ENCODE measurements around the gene TM9SF3.

TM9SF3 gene

GRCh38 chr10:96517284-96517683, 69.5 kb downstream of the TM9SF3 start:
- H3K36me3 ChIP-seq (ENCODE audit: insufficient read depth, low read length), result peaks cover 40% of the 10 kb centered on the region
- peaks cover 27% of the 10 kb centered on the region for H3K4me1 ChIP-seq (ENCODE audit: control insufficient read depth, insufficient read depth, low read length)
- peaks cover 7% of the 10 kb centered on the region for H3K27me3 ChIP-seq (ENCODE audit: control insufficient read depth, insufficient read depth, low read length)
- H3K9ac ChIP-seq (ENCODE audit: low read depth, low read length), result no peak overlapping the region
- H3K9me3 ChIP-seq (replicated peaks; ENCODE audit: low read length), result no peaks in the 10 kb centered on the region
- no peak overlapping the region for H3K4me2 ChIP-seq (ENCODE audit: low read length)
- H3K4me3 ChIP-seq (ENCODE audit: low read length), result no peak overlapping the region

- Histone ChIP-seq H3K9ac (ENCODE audit: low read depth, low read length) (no peak overlapping the region), H3K4me2 (ENCODE audit: low read length) (no peak overlapping the region), H3K27me3 (ENCODE audit: control insufficient read depth, insufficient read depth, low read length) (peaks cover 9% of the 10 kb centered on the region), H3K4me1 (ENCODE audit: control insufficient read depth, insufficient read depth, low read length) (peaks cover 28% of the 10 kb centered on the region), H3K4me3 (ENCODE audit: low read length) (no peak overlapping the region), H3K36me3 (ENCODE audit: insufficient read depth, low read length) (peaks cover 31% of the 10 kb centered on the region), H3K9me3 (replicated peaks; ENCODE audit: low read length) (no peaks in the 10 kb centered on the region)
These were observed 70.5 kb downstream of the TM9SF3 start for GRCh38 chr10:96516337-96516736.

GRCh38 chr10:96513698-96514561, 72.9 kb downstream of the TM9SF3 start, which contains the start of gene TLL2:
Gene TLL2 (minus strand): TSS chr10:96513926. CDS start chr10:96513685, 241 bp downstream.
- H3K36me3 ChIP-seq (ENCODE audit: insufficient read depth, low read length), result peaks cover 9% of the 10 kb centered on the region
- peak within 1 kb of the TSS; percentile 31 for H3K9ac ChIP-seq (ENCODE audit: low read depth, low read length)
- H3K9me3 ChIP-seq (replicated peaks; ENCODE audit: low read length), result no peaks in the 10 kb centered on the region
- peak within 1 kb of the TSS; percentile 72 for H3K4me3 ChIP-seq (ENCODE audit: low read length)
- peak within 1 kb of the TSS; percentile 96 for H3K4me2 ChIP-seq (ENCODE audit: low read length)
- peaks cover 31% of the 10 kb centered on the region for H3K4me1 ChIP-seq (ENCODE audit: control insufficient read depth, insufficient read depth, low read length)
- H3K27me3 ChIP-seq (ENCODE audit: control insufficient read depth, insufficient read depth, low read length), result peaks cover 9% of the 10 kb centered on the region

GRCh38 chr10:96513305-96513697, 73.5 kb downstream of the TM9SF3 start:
- Histone ChIP-seq H3K9me3 (replicated peaks; ENCODE audit: low read length) (no peaks in the 10 kb centered on the region), H3K4me3 (ENCODE audit: low read length) (peak overlapping the region; percentile 72), H3K27me3 (ENCODE audit: control insufficient read depth, insufficient read depth, low read length) (peaks cover 9% of the 10 kb centered on the region), H3K36me3 (ENCODE audit: insufficient read depth, low read length) (peaks cover 9% of the 10 kb centered on the region), H3K4me1 (ENCODE audit: control insufficient read depth, insufficient read depth, low read length) (peaks cover 31% of the 10 kb centered on the region), H3K4me2 (ENCODE audit: low read length) (peak overlapping the region; percentile 96), H3K9ac (ENCODE audit: low read depth, low read length) (peak overlapping the region; percentile 31)

- peak overlapping the region; percentile 96 for H3K4me2 ChIP-seq (ENCODE audit: low read length)
- H3K4me3 ChIP-seq (ENCODE audit: low read length), result peak overlapping the region; percentile 72
- H3K9ac ChIP-seq (ENCODE audit: low read depth, low read length), result peak overlapping the region; percentile 31
- peaks cover 9% of the 10 kb centered on the region for H3K27me3 ChIP-seq (ENCODE audit: control insufficient read depth, insufficient read depth, low read length)
- H3K4me1 ChIP-seq (ENCODE audit: control insufficient read depth, insufficient read depth, low read length), result peaks cover 31% of the 10 kb centered on the region
- H3K36me3 ChIP-seq (ENCODE audit: insufficient read depth, low read length), result peaks cover 5% of the 10 kb centered on the region
- H3K9me3 ChIP-seq (replicated peaks; ENCODE audit: low read length), result no peaks in the 10 kb centered on the region
These were observed 74.1 kb downstream of the TM9SF3 start for GRCh38 chr10:96512524-96513304.

GRCh38 chr10:96511044-96511945, 75.5 kb downstream of the TM9SF3 start:
- no peak overlapping the region for H3K4me2 ChIP-seq (ENCODE audit: low read length)
- no peak overlapping the region for H3K4me3 ChIP-seq (ENCODE audit: low read length)
- H3K4me1 ChIP-seq (ENCODE audit: control insufficient read depth, insufficient read depth, low read length), result peaks cover 31% of the 10 kb centered on the region
- no peak overlapping the region for H3K9ac ChIP-seq (ENCODE audit: low read depth, low read length)
- no peaks in the 10 kb centered on the region for H3K9me3 ChIP-seq (replicated peaks; ENCODE audit: low read length)
- H3K36me3 ChIP-seq (ENCODE audit: insufficient read depth, low read length), result no peaks in the 10 kb centered on the region
- peaks cover 9% of the 10 kb centered on the region for H3K27me3 ChIP-seq (ENCODE audit: control insufficient read depth, insufficient read depth, low read length)

GRCh38 chr10:96509017-96509641, 77.7 kb downstream of the TM9SF3 start:
- H3K36me3 ChIP-seq (ENCODE audit: insufficient read depth, low read length), result no peaks in the 10 kb centered on the region
- H3K4me2 ChIP-seq (ENCODE audit: low read length), result no peak overlapping the region
- no peak overlapping the region for H3K9ac ChIP-seq (ENCODE audit: low read depth, low read length)
- H3K4me1 ChIP-seq (ENCODE audit: control insufficient read depth, insufficient read depth, low read length), result peaks cover 21% of the 10 kb centered on the region
- H3K9me3 ChIP-seq (replicated peaks; ENCODE audit: low read length), result no peaks in the 10 kb centered on the region
- H3K27me3 ChIP-seq (ENCODE audit: control insufficient read depth, insufficient read depth, low read length), result peaks cover 9% of the 10 kb centered on the region
- no peak overlapping the region for H3K4me3 ChIP-seq (ENCODE audit: low read length)

- H3K4me2 ChIP-seq (ENCODE audit: low read length), result no peak overlapping the region
- no peaks in the 10 kb centered on the region for H3K9me3 ChIP-seq (replicated peaks; ENCODE audit: low read length)
- H3K27me3 ChIP-seq (ENCODE audit: control insufficient read depth, insufficient read depth, low read length), result no peaks in the 10 kb centered on the region
- no peak overlapping the region for H3K9ac ChIP-seq (ENCODE audit: low read depth, low read length)
- peaks cover 3% of the 10 kb centered on the region for H3K4me1 ChIP-seq (ENCODE audit: control insufficient read depth, insufficient read depth, low read length)
- no peaks in the 10 kb centered on the region for H3K36me3 ChIP-seq (ENCODE audit: insufficient read depth, low read length)
- H3K4me3 ChIP-seq (ENCODE audit: low read length), result no peak overlapping the region
These were observed 79.8 kb downstream of the TM9SF3 start for GRCh38 chr10:96507044-96507443.

GRCh38 chr10:96505150-96506136, 81.4 kb downstream of the TM9SF3 start:
- Histone ChIP-seq H3K36me3 (ENCODE audit: insufficient read depth, low read length) (no peaks in the 10 kb centered on the region), H3K4me1 (ENCODE audit: control insufficient read depth, insufficient read depth, low read length) (peaks cover 3% of the 10 kb centered on the region), H3K4me3 (ENCODE audit: low read length) (no peak overlapping the region), H3K9me3 (replicated peaks; ENCODE audit: low read length) (no peaks in the 10 kb centered on the region), H3K9ac (ENCODE audit: low read depth, low read length) (no peak overlapping the region), H3K4me2 (ENCODE audit: low read length) (no peak overlapping the region), H3K27me3 (ENCODE audit: control insufficient read depth, insufficient read depth, low read length) (peaks cover 4% of the 10 kb centered on the region)
